NCI-H2029 (cell line): ENCODE results near the gene CD52.
"Not testable (repeated sequence)": the region's sequence is repeated elsewhere in the genome, so short reads cannot be mapped to it uniquely, and the experiment has no call there.

Experiments
- DNase-seq: peaks from one replicate; lab custom pipeline; 2025; lab: John Stamatoyannopoulos, UW

Gene CD52

GRCh38 chr1:26284597-26285347, 33.0 kb upstream of the CD52 start:
- no peak for DNase-seq

DNA sequence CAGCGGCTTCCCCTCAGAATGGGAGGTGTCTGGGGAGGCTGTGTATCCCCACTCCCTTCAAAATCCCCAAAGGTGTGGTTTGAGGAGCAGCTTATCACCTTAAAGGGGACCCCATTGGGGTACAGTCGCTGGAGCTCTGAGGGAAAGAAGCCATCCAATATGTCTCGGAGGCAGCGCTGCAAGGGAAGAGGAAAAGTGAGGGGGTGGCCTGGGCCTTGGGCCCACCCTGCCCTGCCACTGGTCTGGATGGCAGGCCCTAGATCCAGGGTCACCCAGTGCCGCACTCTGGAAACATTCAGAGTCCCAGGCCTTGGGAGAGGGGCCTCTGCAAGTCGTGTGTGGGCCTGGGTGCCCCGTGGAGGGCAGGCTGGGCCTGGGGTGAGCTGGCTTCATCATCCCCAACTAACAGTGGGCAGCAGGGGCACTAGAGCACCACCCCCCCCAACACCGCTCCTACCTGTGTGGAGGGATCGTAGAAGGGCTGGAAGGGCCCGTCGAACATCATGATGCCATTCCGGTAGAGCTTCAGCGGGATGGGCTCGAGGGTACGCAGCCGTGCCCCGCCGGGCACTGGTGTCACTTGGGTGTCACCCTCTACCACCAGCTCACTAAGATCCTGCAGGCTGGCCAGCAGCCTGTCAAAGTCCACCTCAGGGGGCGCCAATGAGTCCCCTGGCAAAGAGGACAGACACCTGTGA, 32.2 kb upstream of the CD52 start:
- DNase-seq, result no peak

DNA sequence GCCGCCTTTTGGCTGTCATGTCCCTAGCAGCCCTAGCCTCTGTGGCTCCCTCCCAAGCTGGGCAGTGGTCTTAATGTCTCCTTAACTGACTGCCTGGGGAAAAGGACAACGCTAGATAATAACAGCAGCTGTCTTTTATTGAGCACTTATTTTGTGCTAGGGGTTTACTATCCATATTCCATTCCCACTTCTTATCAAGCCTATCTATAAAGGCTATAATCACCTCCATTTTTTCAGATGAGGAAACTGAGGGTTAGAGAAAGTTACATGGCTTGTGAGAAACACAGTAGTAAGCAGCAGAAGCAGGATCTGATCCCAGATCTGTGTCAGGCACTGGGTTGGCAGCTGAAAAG, 31.7 kb upstream of the CD52 start:
- DNase-seq, result no peak

GRCh38 chr1:26287033-26287711, 30.6 kb upstream of the CD52 start:
- no peak for DNase-seq

DNA sequence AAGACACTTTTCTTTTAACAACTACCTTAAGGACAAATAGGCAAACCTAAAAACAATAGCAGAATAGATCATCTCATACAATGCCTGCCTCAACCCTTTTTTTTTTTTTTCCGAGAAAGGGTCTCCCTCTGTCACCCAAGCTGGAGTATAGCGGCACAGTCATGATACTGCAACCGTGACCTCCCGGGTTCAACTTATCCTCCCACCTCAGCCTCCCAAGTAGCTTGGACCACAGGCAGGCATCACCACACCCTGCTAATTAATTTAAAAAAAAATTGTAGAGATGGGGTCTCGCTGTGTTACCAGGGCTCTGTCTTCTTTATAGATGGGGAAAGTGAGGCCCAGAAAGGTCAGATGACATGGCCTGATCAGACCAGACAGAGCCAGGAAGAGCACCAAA, 29.9 kb upstream of the CD52 start:
- DNase-seq, result no peak

DNA sequence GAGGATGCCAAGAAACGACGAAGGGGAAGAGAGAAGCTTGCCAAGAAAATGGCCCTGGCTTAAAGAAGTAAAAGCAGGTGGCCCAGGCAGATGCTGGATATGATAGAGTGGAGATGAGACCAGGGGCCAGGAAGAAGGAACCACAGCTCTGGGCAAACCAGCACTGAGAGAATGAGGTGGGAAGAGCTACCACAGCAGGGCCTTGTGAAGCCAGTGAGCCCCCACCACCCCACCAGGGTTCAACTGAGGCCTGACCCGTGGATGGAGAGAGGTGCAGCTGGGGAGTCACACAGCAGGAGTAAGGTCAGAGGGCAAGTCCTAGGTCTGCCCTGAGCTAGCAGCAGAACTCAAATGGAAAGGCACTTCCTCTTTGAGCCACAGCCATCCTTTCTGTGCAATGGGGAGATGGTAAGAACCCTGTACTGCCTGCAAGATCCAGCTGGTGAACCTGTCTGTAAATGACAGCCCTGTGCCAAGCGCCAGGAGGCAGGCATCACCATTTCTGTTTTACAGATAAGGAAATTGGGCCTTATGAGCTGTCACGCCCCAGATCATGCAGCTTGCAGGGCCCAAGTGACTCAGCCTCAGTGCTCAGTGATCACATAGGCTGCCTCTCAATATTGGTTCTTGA, 29.3 kb upstream of the CD52 start:
- DNase-seq, result no peak

GRCh38 chr1:26289158-26290059, 28.3 kb upstream of the CD52 start:
- no peak for DNase-seq

DNA sequence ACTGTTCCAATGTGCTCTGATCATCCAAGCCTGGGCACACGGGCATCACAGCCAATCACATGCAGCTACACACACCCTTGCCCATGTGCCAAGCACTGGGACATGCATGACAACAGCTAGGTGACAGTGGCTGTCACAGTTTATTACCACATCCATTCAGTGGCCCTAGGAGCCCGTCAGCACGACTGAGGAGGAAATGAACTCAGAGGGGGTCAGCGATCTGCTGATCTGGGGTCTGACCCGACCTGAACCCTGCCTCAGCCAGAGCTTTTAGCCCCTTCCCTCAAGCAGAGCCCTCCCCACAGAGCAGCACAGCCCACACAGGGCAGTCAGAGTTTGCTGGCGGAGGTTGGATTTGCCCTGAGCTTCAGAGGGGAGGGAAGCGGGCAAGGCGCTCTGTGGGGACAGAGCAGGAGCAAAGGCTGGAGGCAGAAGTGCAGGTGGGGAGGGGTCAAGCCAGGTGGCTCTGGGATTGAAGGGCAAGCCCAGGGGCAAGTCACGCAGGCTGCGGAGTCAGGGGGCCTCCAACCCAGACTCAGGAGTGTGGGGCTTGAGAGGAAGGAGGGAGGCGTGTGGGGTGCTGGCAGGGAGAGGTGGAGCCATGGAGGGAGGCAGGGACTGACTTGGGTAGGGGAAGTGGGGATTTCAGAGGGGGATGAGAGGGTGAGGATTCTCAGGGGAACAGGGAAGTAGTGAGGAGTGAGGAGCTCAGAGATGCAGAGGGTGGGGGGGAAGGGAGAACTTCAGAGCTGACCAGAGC, 27.5 kb upstream of the CD52 start:
- no peak for DNase-seq

DNA sequence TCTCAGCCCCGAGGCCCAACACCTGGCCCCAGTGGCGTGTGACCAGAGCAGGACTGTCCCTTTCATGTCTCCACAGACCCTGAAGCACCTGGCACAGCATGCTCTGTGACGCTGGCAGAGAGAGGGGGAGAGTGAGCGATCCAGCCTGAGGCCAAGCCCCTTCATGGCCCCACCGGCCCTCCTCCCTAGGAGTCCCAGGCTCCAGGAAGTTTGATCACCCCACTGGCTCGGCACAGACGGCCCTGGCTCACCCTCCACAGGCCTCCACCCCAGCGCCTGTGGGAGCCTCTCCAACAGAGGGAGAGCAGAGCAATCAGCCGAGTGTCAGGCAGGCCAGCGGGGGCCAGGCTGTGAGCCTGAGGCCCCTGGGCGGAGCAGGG, 26.9 kb upstream of the CD52 start:
- no peak for DNase-seq

- no peak for DNase-seq
Measured at GRCh38 chr1:26291433-26291832, 26.3 kb upstream of the CD52 start.

DNA sequence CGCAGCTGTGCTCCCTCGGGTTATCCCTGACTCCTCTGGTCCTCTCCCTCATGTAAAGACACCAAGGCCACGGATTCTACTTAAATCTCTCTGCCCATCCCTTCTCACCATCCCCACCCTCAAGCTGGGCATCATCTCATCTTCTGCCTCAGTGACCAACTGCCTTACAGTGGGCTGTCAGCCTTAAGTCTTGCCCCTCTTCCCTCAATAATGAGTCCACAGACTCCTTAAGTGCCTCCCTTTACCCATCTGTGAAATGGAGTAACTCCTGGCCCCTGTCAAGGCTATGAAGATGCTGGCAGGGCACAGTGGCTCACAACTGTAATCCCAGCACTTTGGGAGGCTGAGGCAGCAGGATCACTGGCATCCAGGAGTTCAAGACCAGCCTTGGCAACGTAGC, 25.8 kb upstream of the CD52 start:
- no peak for DNase-seq

- DNase-seq, result not testable (repeated sequence)
Measured at GRCh38 chr1:26292735-26293134, 25.0 kb upstream of the CD52 start.

DNA sequence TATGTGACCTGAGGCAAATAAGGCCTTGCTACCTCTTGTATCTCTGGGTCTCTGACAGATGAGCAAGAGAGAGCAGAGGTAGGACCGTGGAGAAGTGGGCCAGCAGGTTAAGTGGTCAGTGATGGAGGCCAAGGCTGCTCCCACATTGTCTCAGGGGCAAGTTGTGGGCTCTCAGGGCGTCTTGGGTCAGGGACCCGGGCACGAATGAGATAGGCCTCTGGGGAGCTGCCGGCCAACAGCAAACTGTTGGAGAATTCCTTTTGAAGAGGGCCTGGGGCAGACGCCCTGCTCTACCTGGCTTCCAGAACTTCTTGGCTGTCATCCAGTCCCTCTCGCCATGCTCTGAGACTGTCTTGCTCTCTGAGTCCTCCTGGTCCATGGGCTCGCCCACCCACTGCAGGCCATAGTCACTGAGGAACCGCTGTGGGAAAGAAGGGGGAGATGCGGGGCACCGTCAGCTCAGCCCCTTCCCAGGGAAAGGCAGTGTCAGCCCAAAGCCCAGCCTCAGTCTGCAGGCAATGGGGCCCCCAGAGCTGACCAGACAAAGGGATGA, 23.8 kb upstream of the CD52 start:
- DNase-seq, result no peak

- DNase-seq, result no peak
Measured at GRCh38 chr1:26295194-26296138, 22.3 kb upstream of the CD52 start.

- DNase-seq, result no peak
Measured at GRCh38 chr1:26296340-26297056, 21.3 kb upstream of the CD52 start.

GRCh38 chr1:26297057-26297790, 20.5 kb upstream of the CD52 start:
- DNase-seq, result no peak

GRCh38 chr1:26297791-26298124, 20.0 kb upstream of the CD52 start:
- DNase-seq, result no peak

GRCh38 chr1:26300578-26301275, 17.0 kb upstream of the CD52 start:
- DNase-seq, result no peak
